Ishikawa (cell line): ENCODE data around the gene TIMP2.

Experiments used
- CEBPB ChIP-seq: IDR thresholded peaks from 2 replicates; pipeline ENCODE4 v1.6.1; 2012
- CREB1 ChIP-seq: IDR thresholded peaks from 2 replicates; pipeline ENCODE4 v1.6.1; 2012; ENCODE audit warnings: low read depth
- EGR1 ChIP-seq: IDR thresholded peaks from 2 replicates; pipeline ENCODE4 v1.6.1; 2012
- EP300 ChIP-seq: IDR thresholded peaks from 2 replicates; pipeline ENCODE4 v1.6.1; 2012; ENCODE audit warnings: borderline replicate concordance
- FOXM1 ChIP-seq: IDR thresholded peaks from 2 replicates; pipeline ENCODE4 v1.6.1; 2012; ENCODE audit warnings: low read depth, borderline replicate concordance
- NFIC ChIP-seq: IDR thresholded peaks from 2 replicates; pipeline ENCODE4 v1.6.1; 2012
- RAD21 ChIP-seq: IDR thresholded peaks from 2 replicates; pipeline ENCODE4 v1.6.1; 2012; ENCODE audit warnings: low read depth
- TAF1 ChIP-seq: IDR thresholded peaks from 2 replicates; pipeline ENCODE4 v1.6.1; 2012; ENCODE audit warnings: low read depth, mild to moderate bottlenecking
- TCF12 ChIP-seq: IDR thresholded peaks from 2 replicates; pipeline ENCODE4 v1.6.1; 2012; ENCODE audit warnings: low read depth
- TEAD4 ChIP-seq: IDR thresholded peaks from 2 replicates; pipeline ENCODE4 v1.6.1; 2012
- YY1 ChIP-seq: IDR thresholded peaks from 2 replicates; pipeline ENCODE4 v1.6.1; 2012; ENCODE audit warnings: low read depth
- ZBTB7A ChIP-seq: IDR thresholded peaks from 2 replicates; pipeline ENCODE4 v1.6.1; 2012; ENCODE audit warnings: low read depth
- TF ChIP-seq, protein P1 (sequence below): IDR thresholded peaks from 2 replicates; pipeline ENCODE4 v1.6.1; 2012
- TF ChIP-seq, protein P2 (sequence below): IDR thresholded peaks from 2 replicates; pipeline ENCODE4 v1.6.1; 2012
- TF ChIP-seq, protein P3 (sequence below): IDR thresholded peaks from 2 replicates; pipeline ENCODE4 v1.6.1; 2012; ENCODE audit warnings: low read depth, mild to moderate bottlenecking

The TIMP2 gene

DNA sequence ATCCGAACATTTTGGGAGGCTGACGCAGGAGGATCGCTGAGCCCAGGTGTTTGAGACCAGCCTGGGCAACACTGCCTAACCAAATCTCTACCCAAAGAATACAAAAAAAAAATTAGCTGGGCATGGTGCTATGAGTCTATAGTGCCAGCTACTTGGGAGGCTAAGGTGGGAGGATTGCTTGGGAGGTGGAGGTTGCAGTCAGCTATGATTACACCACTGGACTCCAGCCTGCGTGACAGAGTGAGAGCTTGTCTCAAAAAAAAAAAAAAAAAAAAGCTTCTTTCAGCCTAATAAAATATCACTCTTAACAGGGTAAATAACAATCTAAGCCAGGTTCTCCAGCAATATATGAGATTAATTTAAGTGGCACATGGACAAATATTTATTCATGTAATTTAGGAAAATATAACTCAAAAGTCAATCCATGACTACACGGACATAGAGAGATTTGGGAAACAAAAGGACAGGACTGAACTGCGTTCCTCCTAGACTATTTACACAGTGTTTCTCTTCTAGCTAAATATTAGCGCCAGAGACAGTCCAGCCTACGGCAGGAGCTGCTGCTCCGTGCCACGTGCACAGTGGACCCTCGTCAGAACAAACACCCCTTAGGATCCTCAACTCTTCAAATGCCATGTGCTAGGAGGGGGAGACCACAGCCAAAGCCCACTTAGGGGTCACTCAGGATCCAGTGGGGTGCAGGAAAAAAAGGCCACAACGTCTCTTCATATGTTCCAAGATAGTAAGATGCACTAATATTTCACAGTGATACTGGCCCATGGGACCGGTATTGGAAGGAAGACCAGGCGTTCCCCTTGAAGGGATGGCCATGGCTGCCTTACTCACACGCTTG lies 93.3 kb downstream of the TIMP2 start:
- no peak for TF ChIP-seq CEBPB
- no peak for TF ChIP-seq NFIC
- no peak for TF ChIP-seq YY1
- no peak for TF ChIP-seq TAF1

DNA sequence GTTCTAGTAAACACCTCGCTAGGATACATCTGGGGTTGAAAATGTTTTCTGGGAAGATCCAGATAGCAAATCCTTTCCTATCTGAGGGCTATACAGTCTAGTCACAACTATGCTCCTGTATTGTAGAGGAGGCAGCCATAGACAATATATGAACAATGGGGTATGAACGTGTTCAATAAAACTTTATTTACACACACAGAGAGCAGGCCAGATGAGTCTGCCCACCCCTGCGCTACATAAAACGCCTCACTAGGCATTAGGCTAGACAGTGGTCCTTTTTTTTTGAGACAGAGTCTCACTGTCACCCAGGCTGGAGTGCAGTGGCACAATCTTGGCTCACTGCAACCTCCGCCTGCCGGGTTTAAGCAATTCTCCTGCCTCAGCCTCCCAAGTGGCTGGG lies 95.7 kb downstream of the TIMP2 start:
- TF ChIP-seq EP300 (no peak), TEAD4 (no peak), FOXM1 (no peak), TCF12 (no peak), YY1 (no peak), CREB1 (no peak)
- TF ChIP-seq, protein P1, sequence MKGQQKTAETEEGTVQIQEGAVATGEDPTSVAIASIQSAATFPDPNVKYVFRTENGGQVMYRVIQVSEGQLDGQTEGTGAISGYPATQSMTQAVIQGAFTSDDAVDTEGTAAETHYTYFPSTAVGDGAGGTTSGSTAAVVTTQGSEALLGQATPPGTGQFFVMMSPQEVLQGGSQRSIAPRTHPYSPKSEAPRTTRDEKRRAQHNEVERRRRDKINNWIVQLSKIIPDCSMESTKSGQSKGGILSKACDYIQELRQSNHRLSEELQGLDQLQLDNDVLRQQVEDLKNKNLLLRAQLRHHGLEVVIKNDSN, result no peak

DNA sequence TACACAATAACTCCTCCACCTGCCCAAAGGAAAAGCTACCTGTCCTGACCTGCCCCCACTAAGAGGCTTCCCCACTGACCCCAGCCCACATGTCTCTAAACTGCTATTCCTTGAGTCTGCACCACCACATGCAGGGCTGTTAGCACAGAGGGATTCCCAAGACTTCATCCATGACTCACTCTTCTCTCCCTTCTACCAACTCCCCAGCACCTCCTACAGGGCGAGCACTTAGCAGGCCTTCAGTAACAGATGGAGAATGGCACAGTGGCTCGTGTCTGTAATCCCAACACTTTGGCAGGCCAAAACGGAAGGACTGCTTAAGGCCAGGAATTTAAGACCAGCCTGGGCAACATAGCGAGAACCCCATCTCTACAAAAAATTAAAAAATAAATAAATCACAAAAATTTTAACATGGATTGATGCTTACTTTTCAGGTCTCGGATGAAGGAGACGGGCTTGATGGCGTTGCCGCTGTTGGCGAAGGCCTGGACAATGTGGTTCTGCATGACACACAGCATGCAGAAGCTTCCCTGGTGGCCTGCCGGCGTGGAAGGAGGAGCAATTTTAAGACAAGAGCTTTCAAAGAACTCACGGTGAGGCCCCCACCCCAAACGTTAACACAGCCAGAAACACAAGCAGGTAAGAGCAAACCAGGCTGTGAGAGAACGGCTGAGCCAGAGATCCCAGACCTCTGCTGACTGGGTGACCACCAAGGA lies 96.6 kb downstream of the TIMP2 start:
- TF ChIP-seq EGR1 (no peak), EP300 (no peak), TCF12 (no peak)

DNA sequence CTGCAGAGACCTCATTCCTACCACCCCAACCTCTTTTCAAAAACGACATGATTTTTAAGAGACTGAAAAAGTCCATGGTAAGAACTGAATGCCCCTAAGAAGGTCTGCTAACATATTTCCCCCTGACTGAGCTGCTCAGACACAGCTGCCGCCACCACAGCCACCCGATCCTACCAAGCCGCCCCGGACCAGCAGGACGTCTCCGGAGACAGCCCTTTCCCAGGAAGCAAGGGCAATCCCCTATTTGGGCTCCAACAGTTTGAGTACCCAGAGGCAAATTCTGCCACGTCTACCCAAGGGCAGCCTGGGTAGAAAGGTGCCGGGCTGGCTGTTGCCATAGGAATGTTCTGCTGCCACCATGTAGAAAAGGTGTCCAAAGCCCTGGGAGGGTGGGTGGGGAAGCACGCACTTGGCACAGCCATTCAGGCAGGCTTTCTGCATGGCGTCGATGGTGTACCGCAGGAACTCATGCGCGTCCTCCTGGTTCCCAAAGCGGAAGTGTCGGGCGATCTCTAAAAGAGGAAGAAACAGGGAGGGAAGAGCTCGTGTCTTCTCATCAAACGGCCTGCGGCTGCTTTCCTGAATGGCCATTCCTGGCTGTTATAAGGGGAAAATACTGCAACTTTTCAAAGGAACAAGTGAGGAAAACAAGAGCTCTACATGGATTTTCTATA lies 98.2 kb downstream of the TIMP2 start:
- TF ChIP-seq ZBTB7A (no peak), FOXM1 (no peak), NFIC (no peak), EP300 (no peak), CREB1 (no peak), TCF12 (no peak), RAD21 (no peak), YY1 (no peak), TEAD4 (no peak), TAF1 (no peak), CEBPB (no peak), EGR1 (no peak)
- TF ChIP-seq, protein P1, result no peak
- TF ChIP-seq, protein P2, sequence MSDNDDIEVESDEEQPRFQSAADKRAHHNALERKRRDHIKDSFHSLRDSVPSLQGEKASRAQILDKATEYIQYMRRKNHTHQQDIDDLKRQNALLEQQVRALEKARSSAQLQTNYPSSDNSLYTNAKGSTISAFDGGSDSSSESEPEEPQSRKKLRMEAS, result no peak
- TF ChIP-seq, protein P3, sequence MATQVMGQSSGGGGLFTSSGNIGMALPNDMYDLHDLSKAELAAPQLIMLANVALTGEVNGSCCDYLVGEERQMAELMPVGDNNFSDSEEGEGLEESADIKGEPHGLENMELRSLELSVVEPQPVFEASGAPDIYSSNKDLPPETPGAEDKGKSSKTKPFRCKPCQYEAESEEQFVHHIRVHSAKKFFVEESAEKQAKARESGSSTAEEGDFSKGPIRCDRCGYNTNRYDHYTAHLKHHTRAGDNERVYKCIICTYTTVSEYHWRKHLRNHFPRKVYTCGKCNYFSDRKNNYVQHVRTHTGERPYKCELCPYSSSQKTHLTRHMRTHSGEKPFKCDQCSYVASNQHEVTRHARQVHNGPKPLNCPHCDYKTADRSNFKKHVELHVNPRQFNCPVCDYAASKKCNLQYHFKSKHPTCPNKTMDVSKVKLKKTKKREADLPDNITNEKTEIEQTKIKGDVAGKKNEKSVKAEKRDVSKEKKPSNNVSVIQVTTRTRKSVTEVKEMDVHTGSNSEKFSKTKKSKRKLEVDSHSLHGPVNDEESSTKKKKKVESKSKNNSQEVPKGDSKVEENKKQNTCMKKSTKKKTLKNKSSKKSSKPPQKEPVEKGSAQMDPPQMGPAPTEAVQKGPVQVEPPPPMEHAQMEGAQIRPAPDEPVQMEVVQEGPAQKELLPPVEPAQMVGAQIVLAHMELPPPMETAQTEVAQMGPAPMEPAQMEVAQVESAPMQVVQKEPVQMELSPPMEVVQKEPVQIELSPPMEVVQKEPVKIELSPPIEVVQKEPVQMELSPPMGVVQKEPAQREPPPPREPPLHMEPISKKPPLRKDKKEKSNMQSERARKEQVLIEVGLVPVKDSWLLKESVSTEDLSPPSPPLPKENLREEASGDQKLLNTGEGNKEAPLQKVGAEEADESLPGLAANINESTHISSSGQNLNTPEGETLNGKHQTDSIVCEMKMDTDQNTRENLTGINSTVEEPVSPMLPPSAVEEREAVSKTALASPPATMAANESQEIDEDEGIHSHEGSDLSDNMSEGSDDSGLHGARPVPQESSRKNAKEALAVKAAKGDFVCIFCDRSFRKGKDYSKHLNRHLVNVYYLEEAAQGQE, result no peak

DNA sequence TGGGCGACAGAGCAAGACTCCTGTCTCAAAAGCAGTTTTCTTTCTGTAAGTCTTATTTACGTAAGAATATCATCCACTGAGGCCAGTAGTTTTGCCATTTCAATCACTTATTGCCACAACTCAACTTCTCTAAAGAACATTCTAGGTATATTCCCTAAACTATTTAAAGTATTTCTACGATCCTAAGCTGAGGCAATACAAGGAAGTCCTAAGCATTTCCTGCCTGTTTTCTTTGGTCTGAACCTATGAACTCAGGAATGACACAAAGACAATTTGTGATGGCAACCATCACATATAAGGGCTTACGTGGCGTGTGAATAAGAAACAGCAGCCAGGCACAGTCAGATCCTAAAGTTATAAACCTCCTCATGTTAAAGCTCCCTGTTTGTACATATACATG lies 98.8 kb downstream of the TIMP2 start:
- TF ChIP-seq NFIC (no peak), ZBTB7A (no peak), TCF12 (no peak), TAF1 (no peak), RAD21 (no peak), EP300 (no peak), FOXM1 (no peak), YY1 (no peak), CEBPB (no peak)
- TF ChIP-seq, protein P1, result no peak
- TF ChIP-seq, protein P3, result no peak
